ENCODE results near the gene CARMIL1.
A peak's percentile ranks its signal among the peaks of the same experiment; 100 is the strongest.

The CARMIL1 gene

DNA sequence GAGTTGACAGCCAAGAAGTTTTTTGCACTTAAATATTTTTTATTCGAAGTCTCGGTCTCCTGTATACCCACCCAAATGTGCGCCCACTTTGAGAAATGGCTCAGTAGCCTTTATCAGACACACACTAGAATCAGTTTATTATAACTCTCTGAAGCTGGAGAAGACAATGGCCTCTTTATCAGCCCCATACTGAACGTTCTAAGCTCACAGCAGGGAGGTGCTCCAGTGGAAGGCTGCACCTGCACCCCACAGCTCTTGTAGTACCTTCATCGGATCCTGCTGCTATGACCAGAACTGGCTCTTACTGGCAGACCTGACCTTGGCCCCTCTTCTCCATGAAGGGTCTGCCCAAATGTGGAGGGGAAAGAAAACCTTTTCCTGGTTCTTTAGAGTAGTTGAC, 207.8 kb downstream of the CARMIL1 start:
- no peaks in the 10 kb centered on the region for H3K36me3 Mint-ChIP-seq (ENCODE audit: insufficient read depth)
- peaks cover 4 to 5% of the 10 kb centered on the region in 2 donors for H3K4me1 Mint-ChIP-seq (ENCODE audit: low read depth in 2 of 2)
- no peak overlapping the region for H3K4me3 Mint-ChIP-seq
- ATAC-seq (replicated peaks) (no peak), DNase-seq (no peak)
- H3K27ac Mint-ChIP-seq, result no peak overlapping the region
- no peaks in the 10 kb centered on the region for H3K9me3 Mint-ChIP-seq
- peaks cover 0 to 20% of the 10 kb centered on the region in 2 donors for H3K27me3 Mint-ChIP-seq

DNA sequence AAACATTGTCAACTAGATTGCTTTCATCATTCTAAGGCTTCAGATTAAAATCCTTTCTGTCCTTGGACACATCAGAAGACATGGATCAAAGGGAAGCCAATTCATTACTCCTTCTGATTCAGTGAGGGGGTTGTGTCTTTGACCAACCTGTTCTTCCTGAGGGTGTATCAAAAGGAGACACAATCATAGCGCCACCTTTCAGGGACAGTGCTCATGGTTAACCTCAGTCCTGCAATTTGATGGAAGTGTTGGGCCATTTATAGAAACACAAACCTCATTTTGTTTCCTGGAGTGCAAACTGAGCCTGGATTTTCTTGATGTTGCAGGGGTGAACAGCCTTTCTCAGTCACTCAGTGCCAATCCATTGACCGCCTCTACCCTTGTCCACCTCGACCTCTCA, 209.0 kb downstream of the CARMIL1 start:
- Mint-ChIP-seq H3K36me3 (ENCODE audit: insufficient read depth) (no peaks in the 10 kb centered on the region), H3K27ac (no peak overlapping the region), H3K4me1 (ENCODE audit: low read depth in 2 of 2) (peaks cover 4 to 5% of the 10 kb centered on the region in 2 donors), H3K27me3 (peaks cover 0 to 13% of the 10 kb centered on the region in 2 donors), H3K4me3 (no peak overlapping the region), H3K9me3 (no peaks in the 10 kb centered on the region)
- ATAC-seq (replicated peaks) (no peak), DNase-seq (no peak)

DNA sequence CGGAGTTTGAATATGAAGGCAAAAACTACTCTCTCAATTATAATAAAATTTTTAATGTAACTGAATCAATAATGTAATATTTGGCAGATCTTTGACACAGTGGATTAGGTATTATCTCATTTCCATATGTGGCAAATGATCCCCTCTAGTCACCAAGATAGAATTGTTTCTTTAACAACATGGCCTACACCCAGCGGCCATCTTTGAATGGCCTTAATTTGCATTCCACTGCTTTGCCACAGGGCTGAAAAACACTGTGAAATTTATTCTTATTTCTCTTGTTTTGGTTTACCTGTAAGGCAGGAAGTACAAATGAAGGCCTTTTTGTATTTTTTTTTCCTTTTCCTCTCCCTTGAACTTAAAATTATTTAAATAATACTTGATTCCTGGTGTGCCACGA, 210.2 kb downstream of the CARMIL1 start:
- peaks cover 4 to 5% of the 10 kb centered on the region in 2 donors for H3K4me1 Mint-ChIP-seq (ENCODE audit: low read depth in 2 of 2)
- peaks cover 0 to under 1% of the 10 kb centered on the region in 2 donors for H3K27me3 Mint-ChIP-seq
- H3K4me3 Mint-ChIP-seq, result no peak overlapping the region
- H3K27ac Mint-ChIP-seq, result peak overlapping the region in 1 of 2 donors; percentile 59
- H3K9me3 Mint-ChIP-seq, result no peaks in the 10 kb centered on the region
- no peaks in the 10 kb centered on the region for H3K36me3 Mint-ChIP-seq (ENCODE audit: insufficient read depth)
- ATAC-seq (replicated peaks) (no peak), DNase-seq (no peak)

DNA sequence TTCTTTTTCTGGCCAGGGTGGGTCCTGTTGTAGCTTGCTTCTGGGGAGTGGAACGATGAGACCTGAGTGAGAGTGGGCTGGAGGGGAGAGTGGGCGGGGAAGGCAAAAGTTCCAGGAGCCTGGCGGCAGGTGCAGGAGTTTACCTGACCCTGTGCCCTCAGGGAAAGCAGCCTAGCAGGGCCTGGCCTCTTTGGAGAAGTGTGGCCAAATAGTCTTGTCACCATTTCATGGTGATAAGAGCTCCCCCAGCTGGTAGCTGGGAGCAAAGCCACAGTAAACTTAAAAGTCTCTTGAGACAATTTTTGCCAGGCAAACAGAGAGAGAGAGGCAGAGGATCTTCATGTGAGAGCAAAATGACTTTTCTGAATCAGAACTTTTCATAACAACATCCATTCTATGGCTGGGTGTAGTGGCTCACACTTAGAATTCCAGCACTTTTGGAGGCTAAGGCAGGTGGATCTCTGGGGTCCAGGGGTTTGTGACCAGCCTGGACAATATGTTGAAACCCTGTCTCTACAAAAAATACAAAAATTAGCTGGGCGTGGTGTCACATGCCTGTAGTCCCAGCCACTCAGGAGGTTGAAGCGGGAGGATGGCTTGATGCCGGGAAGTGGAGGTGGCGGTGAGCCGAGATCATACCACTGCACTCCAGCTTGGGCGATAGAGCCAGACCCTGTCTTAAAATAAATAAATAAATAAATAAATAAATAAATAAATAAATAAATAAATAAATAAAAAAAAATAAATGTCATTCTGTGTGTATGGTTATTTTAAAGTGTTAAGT, 211.0 kb downstream of the CARMIL1 start:
- Mint-ChIP-seq H3K36me3 (ENCODE audit: insufficient read depth) (no peaks in the 10 kb centered on the region), H3K4me3 (no peak overlapping the region), H3K27me3 (no peaks in the 10 kb centered on the region), H3K27ac (peak overlapping the region in 1 of 2 donors; percentile 59), H3K9me3 (no peaks in the 10 kb centered on the region), H3K4me1 (ENCODE audit: low read depth in 2 of 2) (peaks cover 4 to 5% of the 10 kb centered on the region in 2 donors)
- DNase-seq (peak; percentile 47 to 65 (median 48)), ATAC-seq (replicated peaks) (peak; percentile 56)

DNA sequence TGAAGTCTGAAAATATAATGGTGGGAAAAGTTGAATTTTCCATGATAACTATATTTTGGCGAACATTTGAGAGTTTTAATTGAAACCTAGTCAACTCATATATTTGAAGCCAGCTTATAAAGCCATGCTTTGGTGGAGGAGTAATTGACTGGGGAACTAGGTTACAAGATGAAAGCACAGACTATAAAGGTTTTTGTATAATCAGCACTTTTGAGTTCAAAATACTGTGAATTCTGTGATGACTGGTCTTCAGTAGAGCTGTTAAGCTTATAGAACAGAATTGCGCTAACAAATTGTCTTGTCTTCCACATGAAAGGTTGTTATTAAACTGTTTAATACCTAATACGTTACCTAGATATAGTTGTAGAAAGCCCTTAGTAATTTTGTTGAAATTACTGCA, 213.8 kb downstream of the CARMIL1 start:
- Mint-ChIP-seq H3K4me1 (ENCODE audit: low read depth in 2 of 2) (peaks cover 4 to 5% of the 10 kb centered on the region in 2 donors), H3K36me3 (ENCODE audit: insufficient read depth) (no peaks in the 10 kb centered on the region), H3K27me3 (no peaks in the 10 kb centered on the region), H3K4me3 (no peak overlapping the region), H3K27ac (no peak overlapping the region), H3K9me3 (no peaks in the 10 kb centered on the region)
- ATAC-seq (replicated peaks) (no peak), DNase-seq (no peak)

DNA sequence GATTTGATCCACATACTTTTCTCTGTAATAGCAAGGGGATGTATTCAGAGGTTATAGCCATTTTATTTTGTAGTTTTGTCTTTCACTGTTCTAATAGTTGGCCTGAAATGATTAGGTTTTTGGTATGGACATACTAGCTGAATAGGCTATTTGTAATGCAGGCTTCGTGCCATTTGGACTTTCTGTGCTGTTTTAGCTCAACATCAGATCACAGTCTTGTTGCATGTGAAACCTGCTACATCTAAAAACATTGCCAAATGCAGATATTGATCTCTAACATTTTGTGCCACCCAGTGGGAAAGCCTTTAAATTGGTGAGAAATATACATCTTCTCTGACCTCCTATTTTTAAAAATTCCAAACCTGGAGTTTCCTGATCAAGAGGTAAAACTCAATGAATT, 215.3 kb downstream of the CARMIL1 start:
- Mint-ChIP-seq H3K4me1 (ENCODE audit: low read depth in 2 of 2) (peaks cover 4 to 5% of the 10 kb centered on the region in 2 donors), H3K27me3 (no peaks in the 10 kb centered on the region), H3K27ac (no peak overlapping the region), H3K4me3 (no peak overlapping the region), H3K36me3 (ENCODE audit: insufficient read depth) (no peaks in the 10 kb centered on the region), H3K9me3 (no peaks in the 10 kb centered on the region)
- DNase-seq (no peak), ATAC-seq (replicated peaks) (no peak)

DNA sequence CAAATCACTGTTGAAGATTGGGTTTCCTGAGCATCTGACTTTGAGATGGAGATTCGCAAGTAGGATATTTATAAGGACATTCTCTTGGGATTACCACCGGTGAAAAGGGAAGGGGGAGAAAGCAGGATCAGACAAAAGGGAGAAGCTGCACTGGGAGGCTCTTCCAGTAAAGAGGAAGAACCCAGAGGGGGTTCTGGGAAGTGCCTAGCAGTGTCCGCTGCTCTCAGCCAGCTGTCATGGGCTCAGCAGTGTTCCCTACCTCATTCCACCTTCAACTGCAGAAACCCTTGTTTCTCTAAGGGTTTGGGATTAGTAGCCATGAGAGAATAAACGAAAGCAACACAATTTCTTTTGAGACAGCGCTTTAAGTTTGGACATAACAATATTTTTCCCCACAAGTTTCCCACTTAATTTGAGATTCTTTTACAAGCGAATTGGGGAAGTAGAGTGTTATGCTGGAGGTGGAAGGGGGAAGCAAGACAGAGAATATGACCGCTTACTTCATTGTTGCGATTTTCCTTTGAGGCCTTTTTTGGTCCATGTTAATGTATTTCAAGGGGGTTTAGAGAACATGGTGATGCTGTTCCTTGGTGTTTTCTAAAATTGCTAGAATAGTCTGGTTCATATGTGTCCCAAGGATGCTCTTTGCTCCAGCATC, 218.3 kb downstream of the CARMIL1 start:
- no peak overlapping the region for H3K27ac Mint-ChIP-seq
- H3K4me1 Mint-ChIP-seq (ENCODE audit: low read depth in 2 of 2), result no peaks in the 10 kb centered on the region
- no peaks in the 10 kb centered on the region for H3K36me3 Mint-ChIP-seq (ENCODE audit: insufficient read depth)
- H3K4me3 Mint-ChIP-seq, result no peak overlapping the region
- H3K9me3 Mint-ChIP-seq, result no peaks in the 10 kb centered on the region
- ATAC-seq (replicated peaks), result no peak
- peaks cover 0 to 6% of the 10 kb centered on the region in 2 donors for H3K27me3 Mint-ChIP-seq
- DNase-seq, result no peak

DNA sequence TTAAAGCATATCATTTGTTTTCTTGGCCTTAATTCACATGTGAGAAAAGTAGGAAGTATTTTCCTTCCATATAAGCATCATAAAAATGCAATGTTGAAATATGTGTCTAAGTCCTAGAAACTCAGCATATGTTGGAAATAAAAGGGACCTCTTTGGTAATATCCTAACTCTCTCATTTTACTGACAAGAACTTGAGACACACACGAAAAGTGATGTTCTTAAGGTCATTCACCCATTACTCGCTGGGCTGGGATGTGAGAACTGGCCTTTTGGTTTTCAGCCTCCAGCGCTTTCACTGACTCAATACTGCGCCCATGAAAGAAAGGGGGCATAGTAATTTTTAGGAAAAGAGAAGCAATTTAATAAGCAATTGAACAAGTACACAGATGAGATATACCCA, 219.3 kb downstream of the CARMIL1 start:
- H3K4me3 Mint-ChIP-seq, result no peak overlapping the region
- ATAC-seq (replicated peaks) (no peak), DNase-seq (no peak)
- H3K27ac Mint-ChIP-seq, result no peak overlapping the region
- no peaks in the 10 kb centered on the region for H3K4me1 Mint-ChIP-seq (ENCODE audit: low read depth in 2 of 2)
- no peaks in the 10 kb centered on the region for H3K9me3 Mint-ChIP-seq
- H3K27me3 Mint-ChIP-seq, result peaks cover 0 to 6% of the 10 kb centered on the region in 2 donors
- H3K36me3 Mint-ChIP-seq (ENCODE audit: insufficient read depth), result no peaks in the 10 kb centered on the region

DNA sequence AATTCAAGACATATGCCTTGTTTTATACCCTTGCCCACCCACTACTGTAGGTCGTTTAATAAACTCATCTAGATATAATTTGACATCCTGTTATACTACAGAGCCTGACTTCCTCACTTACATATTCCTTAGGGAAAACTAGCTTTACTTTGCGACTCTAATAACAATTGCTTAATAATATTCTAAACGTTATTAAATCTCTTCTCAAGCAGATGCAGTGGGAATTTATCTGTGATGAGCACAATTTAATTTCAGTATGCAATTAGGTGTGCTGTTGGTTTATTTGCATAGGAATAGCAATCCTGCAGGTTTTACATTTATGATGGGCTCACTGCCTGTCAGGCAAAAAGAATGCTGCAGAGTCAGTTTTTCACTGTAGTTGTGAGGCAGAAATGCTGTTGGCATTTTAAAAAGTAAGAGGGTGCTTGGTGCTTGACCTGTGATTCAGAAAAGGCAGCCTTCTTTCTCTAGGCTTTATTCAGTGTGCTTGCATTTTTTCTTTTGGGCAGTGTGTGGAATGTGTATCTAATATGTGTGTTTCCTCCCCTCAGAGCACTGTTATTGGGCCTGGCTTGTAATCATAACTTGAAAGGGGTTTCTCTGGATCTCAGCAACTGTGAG, 220.6 kb downstream of the CARMIL1 start:
- ATAC-seq (replicated peaks) (no peak), DNase-seq (no peak)
- Mint-ChIP-seq H3K4me3 (no peak overlapping the region), H3K36me3 (ENCODE audit: insufficient read depth) (no peaks in the 10 kb centered on the region), H3K27ac (no peak overlapping the region), H3K27me3 (peaks cover 0 to 6% of the 10 kb centered on the region in 2 donors), H3K4me1 (ENCODE audit: low read depth in 2 of 2) (no peaks in the 10 kb centered on the region), H3K9me3 (no peaks in the 10 kb centered on the region)

DNA sequence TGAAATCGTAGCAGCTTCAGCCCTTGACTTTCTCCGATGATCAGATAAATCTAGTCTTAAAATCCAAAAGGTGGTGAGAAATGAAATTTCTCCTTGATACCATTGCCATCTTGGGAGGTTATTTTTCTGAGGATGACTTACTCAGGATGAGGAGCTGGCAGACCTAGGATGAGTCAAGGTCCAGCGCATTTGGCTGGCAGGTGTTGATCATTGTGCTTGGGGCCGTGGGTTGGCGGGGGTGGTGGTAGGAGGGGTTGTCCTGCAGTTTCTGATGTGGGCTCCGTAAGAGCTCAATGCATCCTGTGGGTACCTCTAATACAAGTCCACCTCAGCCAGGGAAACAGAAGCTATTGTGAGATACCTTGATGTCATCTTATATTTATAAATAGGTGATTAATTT, 224.5 kb downstream of the CARMIL1 start:
- Mint-ChIP-seq H3K36me3 (ENCODE audit: insufficient read depth) (no peaks in the 10 kb centered on the region), H3K9me3 (no peaks in the 10 kb centered on the region), H3K4me1 (ENCODE audit: low read depth in 2 of 2) (no peaks in the 10 kb centered on the region), H3K27ac (no peak overlapping the region), H3K27me3 (peaks cover 0 to 6% of the 10 kb centered on the region in 2 donors), H3K4me3 (no peak overlapping the region)
- DNase-seq (no peak), ATAC-seq (replicated peaks) (no peak)

DNA sequence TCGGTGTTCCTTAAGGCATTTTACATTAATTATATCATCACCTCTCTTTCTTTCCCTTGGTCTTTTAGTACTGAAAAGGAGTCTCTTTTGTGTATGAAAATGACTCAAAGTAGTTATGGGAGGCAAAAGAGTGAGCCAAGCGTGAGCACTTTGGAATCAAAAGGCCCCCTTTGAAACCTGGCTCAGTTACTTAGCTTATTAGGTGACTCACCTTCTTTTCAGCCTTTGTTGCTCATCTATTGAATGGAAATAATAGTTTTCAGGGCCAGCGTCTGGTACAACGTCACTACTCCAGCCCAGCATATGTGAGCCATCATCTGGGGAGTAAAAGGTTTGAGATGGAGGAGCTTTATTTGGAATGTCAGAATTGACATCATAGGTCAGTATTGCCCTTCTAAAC, 225.5 kb downstream of the CARMIL1 start:
- Mint-ChIP-seq H3K9me3 (no peaks in the 10 kb centered on the region), H3K27me3 (peaks cover 0 to 6% of the 10 kb centered on the region in 2 donors), H3K27ac (no peak overlapping the region), H3K4me1 (ENCODE audit: low read depth in 2 of 2) (no peaks in the 10 kb centered on the region), H3K36me3 (ENCODE audit: insufficient read depth) (no peaks in the 10 kb centered on the region), H3K4me3 (no peak overlapping the region)
- DNase-seq (no peak), ATAC-seq (replicated peaks) (no peak)

DNA sequence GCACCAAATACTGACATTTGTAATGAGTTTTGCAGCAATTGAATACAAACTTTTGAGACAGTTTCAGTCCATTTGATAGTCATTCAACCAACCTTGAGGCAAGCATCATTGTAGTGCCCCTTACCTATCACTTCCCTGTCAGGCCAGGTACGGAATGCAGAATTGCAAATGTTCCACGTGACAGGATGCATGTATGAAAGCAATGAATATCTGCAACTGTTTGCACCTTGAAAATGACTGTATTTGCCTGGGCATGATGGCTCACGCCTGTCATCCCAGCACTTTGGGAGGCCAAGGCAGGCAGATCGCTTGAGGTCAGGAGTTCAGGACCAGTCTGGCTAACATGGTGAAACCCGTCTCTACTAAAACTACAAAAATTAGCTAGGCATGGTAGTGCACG, 226.8 kb downstream of the CARMIL1 start:
- Mint-ChIP-seq H3K27me3 (peaks cover 0 to 5% of the 10 kb centered on the region in 2 donors), H3K27ac (no peak overlapping the region), H3K4me3 (no peak overlapping the region), H3K36me3 (ENCODE audit: insufficient read depth) (no peaks in the 10 kb centered on the region), H3K4me1 (ENCODE audit: low read depth in 2 of 2) (no peaks in the 10 kb centered on the region), H3K9me3 (no peaks in the 10 kb centered on the region)
- ATAC-seq (replicated peaks) (no peak), DNase-seq (no peak)

DNA sequence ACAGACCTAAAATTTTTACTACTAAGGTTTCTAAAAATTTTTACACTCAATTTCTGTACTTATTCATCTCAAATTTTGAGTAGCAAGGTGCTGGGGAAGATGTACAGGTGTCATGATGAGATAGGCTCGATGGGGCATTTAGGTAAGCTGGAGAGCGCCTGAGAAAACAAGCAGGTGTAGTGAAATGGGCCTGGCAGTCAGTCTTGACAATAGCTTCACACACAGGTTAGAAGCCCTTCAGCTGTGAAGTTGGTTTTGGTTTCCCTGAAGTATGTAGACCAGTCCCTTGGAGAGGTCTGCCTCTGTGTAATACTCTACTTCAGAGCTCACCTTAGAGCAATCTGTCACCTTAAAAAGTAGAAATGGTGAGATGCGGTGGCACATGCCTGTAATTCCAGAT, 228.9 kb downstream of the CARMIL1 start:
- H3K27me3 Mint-ChIP-seq, result no peaks in the 10 kb centered on the region
- H3K36me3 Mint-ChIP-seq (ENCODE audit: insufficient read depth), result no peaks in the 10 kb centered on the region
- H3K4me1 Mint-ChIP-seq (ENCODE audit: low read depth in 2 of 2), result no peaks in the 10 kb centered on the region
- ATAC-seq (replicated peaks), result no peak
- no peaks in the 10 kb centered on the region for H3K9me3 Mint-ChIP-seq
- no peak overlapping the region for H3K4me3 Mint-ChIP-seq
- H3K27ac Mint-ChIP-seq, result no peak overlapping the region
- no peak for DNase-seq

DNA sequence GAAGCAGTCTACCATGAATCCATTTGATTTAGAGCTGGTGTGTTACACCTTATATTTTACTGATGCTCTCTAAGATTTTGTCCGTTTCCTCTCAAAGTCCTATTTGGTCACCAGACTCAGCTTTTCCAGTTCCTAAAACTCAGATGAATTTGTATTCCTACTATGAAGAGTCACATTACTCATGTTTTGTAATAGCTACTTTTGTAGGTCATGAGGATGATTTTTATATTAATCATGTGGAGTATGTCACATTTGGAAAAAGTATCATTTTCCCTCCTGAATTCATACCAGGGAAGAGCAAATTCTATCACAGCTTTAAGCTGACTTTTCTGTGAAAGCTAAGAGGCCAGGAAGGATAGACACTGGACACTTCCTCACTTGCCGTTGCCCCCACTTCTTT, 232.2 kb downstream of the CARMIL1 start:
- DNase-seq (no peak), ATAC-seq (replicated peaks) (no peak)
- Mint-ChIP-seq H3K27me3 (peaks cover 0 to 7% of the 10 kb centered on the region in 2 donors), H3K4me1 (ENCODE audit: low read depth in 2 of 2) (no peaks in the 10 kb centered on the region), H3K9me3 (no peaks in the 10 kb centered on the region), H3K36me3 (ENCODE audit: insufficient read depth) (no peaks in the 10 kb centered on the region), H3K27ac (no peak overlapping the region), H3K4me3 (no peak overlapping the region)
